Measurements from ENCODE around the gene DLG2.

DLG2 gene

GRCh38 chr11:84524422-84525051 is 1102.6 kb downstream of the DLG2 start:
- no peak for DNase-seq

DNA sequence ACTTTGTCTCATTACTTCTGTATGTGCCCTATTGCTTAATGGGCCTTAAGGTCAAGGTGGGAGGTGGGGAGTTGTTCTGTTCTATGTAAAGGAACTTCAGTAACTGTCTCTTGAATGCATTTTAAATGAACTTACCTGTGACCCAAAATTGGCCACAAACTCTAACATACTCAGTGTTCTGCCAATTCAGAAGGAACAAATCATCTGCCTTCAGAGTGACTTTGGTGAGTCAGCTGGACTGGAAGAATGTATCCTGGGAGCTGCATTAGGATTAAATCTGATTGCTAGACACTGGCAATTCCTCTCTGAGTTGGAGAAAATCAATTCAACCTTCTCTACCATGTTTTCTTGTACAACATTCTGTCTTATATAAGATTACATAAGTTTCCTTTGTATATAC is 1104.8 kb downstream of the DLG2 start:
- no peak for DNase-seq

DNA sequence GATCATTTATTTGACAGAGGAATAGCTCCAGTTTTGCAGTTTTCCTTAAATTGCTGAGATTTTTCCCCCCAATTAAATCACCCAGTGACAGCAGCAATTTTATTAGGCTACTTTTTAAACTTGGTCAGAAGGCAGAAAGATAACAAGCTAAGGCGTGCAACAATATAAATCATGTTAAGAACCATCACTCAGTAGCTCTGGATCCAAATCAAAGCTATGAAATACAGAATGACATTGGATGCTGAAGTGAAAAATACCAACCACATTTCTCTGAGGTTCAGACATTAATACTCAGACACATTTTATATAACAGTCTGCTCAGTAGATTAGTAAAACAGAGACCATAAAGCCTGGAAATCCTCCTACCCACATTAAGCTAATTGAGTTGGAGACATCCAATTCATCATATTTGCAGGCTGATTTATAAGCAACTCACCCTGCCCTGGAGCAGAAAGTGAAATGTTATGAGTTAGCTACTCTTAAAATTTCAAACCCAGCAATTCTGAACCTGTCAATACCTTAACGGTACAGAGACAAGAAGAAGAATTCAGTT is 1108.4 kb downstream of the DLG2 start:
- DNase-seq = no peak

DNA sequence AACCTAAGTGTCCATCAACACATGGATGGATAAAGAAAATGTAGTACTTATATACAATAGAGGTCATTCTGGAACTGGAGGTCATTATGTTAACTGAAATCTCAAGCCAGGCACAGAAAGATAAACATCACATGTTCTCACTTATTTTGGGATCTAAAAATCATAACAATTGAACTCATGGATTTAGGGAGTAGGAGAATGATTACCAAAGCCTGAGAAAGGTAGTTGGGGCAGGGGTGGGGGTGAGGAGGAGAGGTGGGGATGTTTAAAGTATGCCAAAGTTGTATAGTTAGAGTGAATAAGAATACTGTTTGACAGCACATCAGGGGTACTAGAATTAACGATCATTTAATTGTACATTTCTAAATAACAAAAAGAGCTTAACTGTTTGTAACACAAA is 1112.7 kb downstream of the DLG2 start:
- DNase-seq = no peak

- no peak for DNase-seq
Measured at GRCh38 chr11:84503503-84503902, 1123.6 kb downstream of the DLG2 start.

DNA sequence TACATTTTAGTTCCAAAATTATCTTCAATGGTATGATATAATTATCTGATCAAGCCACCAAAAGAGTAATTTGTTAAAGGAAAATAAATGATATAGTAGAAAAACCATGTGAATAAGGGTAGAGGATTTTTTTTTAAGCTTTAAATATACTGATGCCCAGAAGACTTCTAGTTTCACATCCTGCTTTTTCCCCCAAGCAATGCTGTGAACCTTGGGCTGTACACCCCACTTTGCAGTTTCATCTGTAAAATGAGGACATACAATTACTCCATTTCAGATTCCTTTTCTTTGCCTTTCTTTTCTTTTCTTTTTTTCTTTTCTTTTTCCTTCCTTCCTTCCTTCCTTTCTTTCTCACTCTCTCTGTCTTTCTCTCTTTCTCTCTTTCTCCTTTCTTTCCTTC is 1125.4 kb downstream of the DLG2 start:
- DNase-seq = no peak

- no peak for DNase-seq
Measured at GRCh38 chr11:84497981-84498411, 1129.1 kb downstream of the DLG2 start.

- no peak for DNase-seq
Measured at GRCh38 chr11:84497181-84497580, 1130.0 kb downstream of the DLG2 start.

DNA sequence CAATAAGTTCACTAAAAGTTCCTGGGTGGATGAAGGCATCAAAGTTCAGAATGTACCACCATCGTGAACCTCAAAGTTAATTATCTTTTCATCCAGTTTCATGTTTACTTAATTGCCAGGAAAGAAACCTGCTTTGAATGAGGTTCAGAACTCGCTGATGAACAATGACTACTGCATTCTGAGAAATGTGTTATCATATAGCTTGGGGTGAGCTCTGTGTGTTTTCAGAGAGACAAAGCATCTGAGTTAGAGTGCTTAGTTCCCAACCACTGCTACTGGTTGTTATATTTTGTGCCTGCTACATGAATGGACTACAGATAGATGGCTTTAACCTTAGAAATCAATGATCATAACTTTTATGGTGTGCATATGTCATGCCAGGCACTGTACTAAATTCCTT is 1131.0 kb downstream of the DLG2 start:
- DNase-seq = no peak

- DNase-seq = no peak
Measured at GRCh38 chr11:84480131-84480530, 1147.0 kb downstream of the DLG2 start.

- DNase-seq = no peak
Measured at GRCh38 chr11:84476581-84476980, 1150.6 kb downstream of the DLG2 start.

DNA sequence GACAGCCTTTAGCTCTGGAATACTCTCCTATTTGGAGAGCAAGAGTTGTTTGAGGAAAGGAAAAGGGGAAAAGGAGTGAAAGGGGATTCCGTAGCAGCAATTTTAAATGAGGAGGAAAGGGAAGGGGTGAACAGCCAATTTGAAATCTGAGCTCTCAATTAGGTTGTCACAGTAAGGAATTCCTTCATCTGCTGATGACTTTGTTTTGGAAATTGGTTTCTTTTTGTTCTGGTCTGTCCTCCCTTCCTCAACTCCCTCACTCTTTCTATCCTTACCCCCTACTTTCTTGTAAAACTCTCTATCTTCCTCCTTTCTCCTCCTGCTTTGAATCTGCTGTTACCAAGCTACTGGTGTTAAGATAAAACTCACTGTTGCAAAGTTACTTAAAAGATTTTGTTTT is 1155.6 kb downstream of the DLG2 start:
- DNase-seq = no peak

GRCh38 chr11:84468235-84468634 is 1158.9 kb downstream of the DLG2 start:
- no peak for DNase-seq

DNA sequence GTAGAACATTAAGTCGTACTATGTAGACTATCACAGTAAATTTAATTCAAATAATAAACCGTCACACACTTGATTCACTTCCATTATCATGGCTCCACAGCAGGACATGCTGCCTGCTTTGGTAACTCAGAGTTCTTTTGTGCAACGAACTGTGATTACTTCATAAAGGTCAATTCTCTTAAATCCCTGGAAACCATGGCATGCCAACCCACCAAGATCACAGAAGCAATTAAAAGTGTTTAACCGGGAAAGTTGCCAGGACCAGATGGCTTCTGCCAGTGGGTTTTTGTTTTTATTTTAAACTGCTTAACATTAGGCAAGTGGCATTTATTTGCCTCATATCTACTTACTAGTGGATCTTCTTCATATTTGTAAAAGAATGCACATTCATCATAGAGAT is 1162.1 kb downstream of the DLG2 start:
- DNase-seq = no peak

DNA sequence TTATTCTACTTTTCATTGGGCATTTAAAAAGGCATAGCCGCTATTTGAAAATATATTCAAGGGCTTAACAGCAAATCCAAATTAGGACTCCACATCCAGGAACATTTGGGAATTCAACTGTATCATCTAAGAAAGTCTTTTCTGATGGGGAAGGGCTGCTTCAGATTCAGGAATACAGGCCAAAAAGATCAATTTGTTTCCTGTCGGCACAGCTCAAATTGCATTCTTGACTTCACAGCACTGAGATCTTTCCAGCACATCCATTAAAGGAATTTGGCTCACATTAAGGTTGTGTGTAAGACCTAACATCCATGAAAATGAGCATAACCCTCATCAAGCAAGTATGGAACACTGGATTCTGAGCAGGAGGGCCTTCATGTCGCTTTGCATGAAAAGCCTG is 1171.5 kb downstream of the DLG2 start:
- DNase-seq = no peak

DNA sequence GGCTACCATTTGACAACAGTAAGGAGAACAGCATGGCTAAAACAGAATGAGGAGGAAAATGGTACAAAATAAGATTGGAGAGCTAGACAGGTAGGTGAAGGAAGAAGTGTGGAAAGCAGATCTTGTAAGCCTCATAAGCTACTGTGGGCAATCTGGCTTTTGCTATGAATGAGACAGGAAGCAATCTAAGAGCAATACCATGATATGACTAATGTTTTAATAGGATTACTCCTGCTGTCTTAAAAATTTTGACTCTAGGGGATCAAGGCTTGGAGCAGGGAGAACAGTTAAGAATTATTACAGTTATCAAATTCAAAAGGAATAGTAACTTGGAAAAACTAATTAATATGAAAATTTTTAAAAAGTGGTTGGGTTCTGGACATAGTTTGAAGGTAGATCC is 1174.9 kb downstream of the DLG2 start:
- no peak for DNase-seq

- DNase-seq = no peak
Measured at GRCh38 chr11:84438565-84438964, 1188.6 kb downstream of the DLG2 start.

DNA sequence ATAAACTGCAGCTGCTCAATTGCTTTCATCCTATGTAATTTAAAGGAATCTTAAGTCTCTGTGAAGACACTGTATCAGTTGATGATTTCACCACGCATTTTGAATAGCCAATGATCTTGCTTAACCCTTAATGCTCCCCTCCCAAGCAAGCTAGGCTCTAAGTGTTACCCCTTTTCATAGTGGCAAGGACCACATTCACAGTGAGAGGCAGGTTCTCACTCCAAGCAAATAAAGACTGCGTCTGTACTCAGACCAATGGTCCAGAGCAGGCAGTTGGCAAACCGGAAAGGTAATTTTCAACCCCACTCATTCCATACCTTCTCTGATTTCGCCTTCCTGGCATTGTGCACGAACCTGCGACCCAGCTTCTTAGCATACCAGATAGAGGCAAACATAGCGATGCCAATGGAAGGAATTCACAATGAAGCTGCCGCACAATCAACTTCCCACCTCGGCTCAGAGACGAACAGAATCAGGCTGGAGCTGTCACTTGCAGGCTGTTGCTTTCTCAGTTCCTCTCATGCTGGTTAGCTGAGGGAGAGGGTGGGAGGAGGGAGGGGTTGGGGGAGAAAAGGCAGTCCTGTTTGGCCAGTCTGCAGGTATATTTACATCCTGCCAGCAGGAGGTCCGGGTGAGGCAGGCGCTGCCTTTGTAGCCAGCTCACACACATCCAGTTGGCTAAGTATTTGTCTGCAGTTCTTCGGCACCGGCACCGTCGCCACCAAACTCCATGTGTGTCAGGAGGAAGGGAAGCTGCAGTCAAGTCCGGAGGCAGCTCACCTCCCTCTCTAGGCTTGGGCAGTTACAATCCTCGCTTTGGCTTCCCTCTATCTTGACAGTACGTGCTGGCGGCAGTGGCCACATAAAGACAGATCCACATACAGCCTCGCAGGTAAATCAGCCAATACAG is 1189.8 kb downstream of the DLG2 start:
- DNase-seq = no peak

GRCh38 chr11:84430661-84431060 is 1196.5 kb downstream of the DLG2 start:
- no peak for DNase-seq

- DNase-seq = no peak
Measured at GRCh38 chr11:84425673-84426072, 1201.5 kb downstream of the DLG2 start.

DNA sequence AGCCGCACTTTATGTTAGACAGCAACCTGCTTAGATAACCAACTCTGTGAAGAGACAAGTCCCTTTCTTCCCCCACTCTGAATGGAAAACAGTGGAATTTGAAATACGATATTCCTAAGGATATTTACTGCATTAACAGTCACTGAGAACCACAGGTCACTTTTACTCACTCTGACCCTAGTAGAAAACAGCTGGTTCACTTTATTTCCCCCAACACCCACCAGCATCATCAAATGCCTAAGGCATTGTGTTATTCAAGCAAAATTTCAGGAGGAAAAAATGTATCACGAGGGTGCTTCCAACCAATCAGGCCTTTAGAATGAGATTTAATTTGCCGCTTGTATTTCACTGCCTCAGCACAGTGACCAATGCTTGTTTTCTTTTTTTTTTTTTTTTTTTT is 1206.9 kb downstream of the DLG2 start:
- DNase-seq = no peak

GRCh38 chr11:84419616-84420015 is 1207.5 kb downstream of the DLG2 start:
- no peak for DNase-seq

DNA sequence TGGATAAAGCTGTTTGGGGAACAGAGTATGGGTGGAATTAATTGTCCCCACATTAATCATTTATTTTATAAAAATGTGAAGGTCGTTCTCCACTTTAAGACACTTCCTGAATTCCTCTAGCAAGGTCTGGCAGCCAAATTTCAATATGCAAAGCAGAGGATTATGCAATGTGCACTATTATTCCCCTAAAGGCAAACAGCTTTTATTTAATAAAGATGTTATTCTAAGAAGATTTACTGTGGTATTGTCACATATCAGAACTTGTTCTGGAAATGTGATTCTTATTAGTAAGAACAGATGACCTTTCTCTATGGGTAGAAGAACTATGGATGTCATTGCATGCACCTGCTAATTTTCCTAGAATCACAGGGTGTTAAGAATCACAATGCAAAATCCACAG is 1212.2 kb downstream of the DLG2 start:
- DNase-seq = no peak

DNA sequence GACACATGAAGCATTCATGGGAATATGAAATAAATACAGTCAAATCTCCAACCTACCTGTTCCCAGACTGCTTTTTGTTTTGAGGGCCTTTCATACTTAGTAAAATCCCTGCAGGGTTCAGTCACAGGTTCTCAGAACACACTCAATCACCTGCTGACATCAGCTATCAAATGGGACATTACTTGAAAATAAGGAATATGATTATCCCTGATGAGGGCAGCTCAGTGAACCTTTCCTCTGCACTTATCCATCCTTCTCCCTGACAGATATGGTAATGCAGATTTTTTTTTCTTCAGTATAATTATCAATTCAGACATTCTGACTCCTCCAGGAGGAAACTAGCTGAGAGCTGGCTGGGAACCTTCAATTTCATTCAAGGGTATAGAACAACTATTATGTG is 1213.6 kb downstream of the DLG2 start:
- DNase-seq = no peak

Data from stimulated activated CD4-positive, alpha-beta T cell treated with anti-CD3 and anti-CD28 coated beads, Interleukin-12 subunit alpha, Interleukin-12 subunit beta, amount 100 ng/mL, for 4 hours (primary cell).